Activated naive CD8-positive, alpha-beta T cell treated with anti-CD3 and anti-CD28 coated beads, Interleukin-2, amount 10 ng/mL, durations not matched to agents 7 days and 5 days (primary cell): ENCODE results near the gene RTP1. TPM values are rescaled to one million over a fixed set of nuclear protein-coding genes. Genes with fewer than 3 reads are reported as not detected.

ENCODE experiments used
- ATAC-seq: fragments of 150-1000 bp; cut with Tn5 transposase; one replicate; pipeline ENCODE4 v1.10.0; 2021; ENCODE audit warnings: low read depth, moderate library complexity
- POLR2A ChIA-PET: fragments of 350-600 bp; sonication (Branson Sonifier 250); formaldehyde crosslinking; loops from one replicate; lab custom pipeline; 2021; ENCODE audit warnings: antibody characterized with exemption; lab: Charles Lee
- DNase-seq: peaks from one replicate; pipeline ENCODE4 v3.0.0; 2021
- H3K27ac Mint-ChIP-seq: one replicate; pipeline ENCODE4 v1.8.0; 2022; ENCODE audit warnings: mild to moderate bottlenecking, mixed read lengths
- H3K27me3 Mint-ChIP-seq: one replicate; pipeline ENCODE4 v1.8.0; 2022; ENCODE audit warnings: mild to moderate bottlenecking, moderate library complexity, mixed read lengths
- H3K36me3 Mint-ChIP-seq: one replicate; pipeline ENCODE4 v1.8.0; 2021; ENCODE audit warnings: mild to moderate bottlenecking, mixed read lengths
- H3K4me1 Mint-ChIP-seq: one replicate; pipeline ENCODE4 v1.8.0; 2021; ENCODE audit warnings: mixed read lengths
- H3K4me3 Mint-ChIP-seq: one replicate; pipeline ENCODE4 v1.8.0; 2022; ENCODE audit warnings: mild to moderate bottlenecking, moderate library complexity, mixed read lengths
- H3K9me3 Mint-ChIP-seq: one replicate; pipeline ENCODE4 v1.8.0; 2021; ENCODE audit warnings: mixed read lengths
- total RNA-seq, 2 experiments: library from RNA; stranded (reverse); gene quantifications; one replicate each; pipeline ENCODE4 v1.2.3, GENCODE V29; 2021

The RTP1 gene
- total RNA-seq, 2 experiments from 2014 or later: not detected

GRCh38 chr3:187207624-187208023 lies 10.3 kb downstream of the RTP1 start:
- Mint-ChIP-seq H3K27ac (no peak overlapping the region), H3K4me1 (no peaks in the 10 kb centered on the region), H3K9me3 (no peaks in the 10 kb centered on the region), H3K4me3 (no peak overlapping the region), H3K36me3 (peaks cover 2% of the 10 kb centered on the region), H3K27me3 (peaks cover 12% of the 10 kb centered on the region)
- POLR2A ChIA-PET: no interaction called here
- no peak for ATAC-seq
- no peak for DNase-seq

- Mint-ChIP-seq H3K36me3 (peaks cover 2% of the 10 kb centered on the region), H3K27me3 (peaks cover 7% of the 10 kb centered on the region), H3K9me3 (no peaks in the 10 kb centered on the region), H3K27ac (no peak overlapping the region), H3K4me3 (no peak overlapping the region), H3K4me1 (no peaks in the 10 kb centered on the region)
- DNase-seq (no peak), ATAC-seq (no peak)
- POLR2A ChIA-PET: no interaction called here
Observed at GRCh38 chr3:187208159-187208558, 10.9 kb downstream of the RTP1 start.

GRCh38 chr3:187209491-187209890 lies 12.2 kb downstream of the RTP1 start:
- ATAC-seq (no peak), DNase-seq (no peak)
- Mint-ChIP-seq H3K9me3 (no peaks in the 10 kb centered on the region), H3K36me3 (peaks cover 2% of the 10 kb centered on the region), H3K27me3 (peaks cover 7% of the 10 kb centered on the region), H3K27ac (no peak overlapping the region), H3K4me1 (no peaks in the 10 kb centered on the region), H3K4me3 (no peak overlapping the region)
- POLR2A ChIA-PET: interaction anchor here (0.6 kb wide), 1 partner anchor 1492 kb away, joined by 3 read pairs; no protein-coding TSS in a partner anchor

- Mint-ChIP-seq H3K4me3 (no peak overlapping the region), H3K4me1 (no peaks in the 10 kb centered on the region), H3K36me3 (peaks cover 2% of the 10 kb centered on the region), H3K27ac (no peak overlapping the region), H3K9me3 (no peaks in the 10 kb centered on the region), H3K27me3 (peaks cover 7% of the 10 kb centered on the region)
- DNase-seq (no peak), ATAC-seq (no peak)
- POLR2A ChIA-PET: interaction anchor here (0.6 kb wide), 1 partner anchor 1492 kb away, joined by 3 read pairs; no protein-coding TSS in a partner anchor
Observed at GRCh38 chr3:187210091-187210490, 12.8 kb downstream of the RTP1 start.

- ATAC-seq (no peak), DNase-seq (no peak)
- peaks cover 2% of the 10 kb centered on the region for H3K36me3 Mint-ChIP-seq
- peaks cover 7% of the 10 kb centered on the region for H3K27me3 Mint-ChIP-seq
- H3K4me1 Mint-ChIP-seq: no peaks in the 10 kb centered on the region
- no peak overlapping the region for H3K4me3 Mint-ChIP-seq
- no peak overlapping the region for H3K27ac Mint-ChIP-seq
- H3K9me3 Mint-ChIP-seq: no peaks in the 10 kb centered on the region
- POLR2A ChIA-PET: no interaction called here
Observed at GRCh38 chr3:187210545-187211327, 13.4 kb downstream of the RTP1 start.

GRCh38 chr3:187211532-187212195 lies 14.4 kb downstream of the RTP1 start:
- peaks cover 10% of the 10 kb centered on the region for H3K27me3 Mint-ChIP-seq
- H3K27ac Mint-ChIP-seq: no peak overlapping the region
- H3K9me3 Mint-ChIP-seq: no peaks in the 10 kb centered on the region
- POLR2A ChIA-PET: no interaction called here
- no peaks in the 10 kb centered on the region for H3K4me1 Mint-ChIP-seq
- DNase-seq (no peak), ATAC-seq (no peak)
- H3K4me3 Mint-ChIP-seq: no peak overlapping the region
- H3K36me3 Mint-ChIP-seq: peaks cover 2% of the 10 kb centered on the region

GRCh38 chr3:187212196-187212545 lies 14.9 kb downstream of the RTP1 start:
- H3K4me3 Mint-ChIP-seq: no peak overlapping the region
- H3K9me3 Mint-ChIP-seq: no peaks in the 10 kb centered on the region
- no peak for DNase-seq
- ATAC-seq: no peak
- H3K4me1 Mint-ChIP-seq: no peaks in the 10 kb centered on the region
- peaks cover 15% of the 10 kb centered on the region for H3K27me3 Mint-ChIP-seq
- no peak overlapping the region for H3K27ac Mint-ChIP-seq
- POLR2A ChIA-PET: no interaction called here
- peaks cover 2% of the 10 kb centered on the region for H3K36me3 Mint-ChIP-seq

- Mint-ChIP-seq H3K9me3 (no peaks in the 10 kb centered on the region), H3K4me3 (no peak overlapping the region), H3K27ac (no peak overlapping the region), H3K27me3 (peaks cover 16% of the 10 kb centered on the region), H3K36me3 (peaks cover under 1% of the 10 kb centered on the region), H3K4me1 (no peaks in the 10 kb centered on the region)
- ATAC-seq (no peak), DNase-seq (no peak)
- POLR2A ChIA-PET: no interaction called here
Observed at GRCh38 chr3:187212705-187213104, 15.4 kb downstream of the RTP1 start.

- no peak overlapping the region for H3K4me3 Mint-ChIP-seq
- no peaks in the 10 kb centered on the region for H3K9me3 Mint-ChIP-seq
- DNase-seq: no peak
- ATAC-seq: no peak
- no peaks in the 10 kb centered on the region for H3K4me1 Mint-ChIP-seq
- peaks cover 15% of the 10 kb centered on the region for H3K27me3 Mint-ChIP-seq
- no peaks in the 10 kb centered on the region for H3K36me3 Mint-ChIP-seq
- H3K27ac Mint-ChIP-seq: no peak overlapping the region
- POLR2A ChIA-PET: no interaction called here
Observed at GRCh38 chr3:187213616-187214015, 16.3 kb downstream of the RTP1 start.

GRCh38 chr3:187215460-187215859 lies 18.2 kb downstream of the RTP1 start:
- POLR2A ChIA-PET: no interaction called here
- peaks cover 13% of the 10 kb centered on the region for H3K27me3 Mint-ChIP-seq
- DNase-seq (no peak), ATAC-seq (no peak)
- no peaks in the 10 kb centered on the region for H3K4me1 Mint-ChIP-seq
- H3K4me3 Mint-ChIP-seq: no peak overlapping the region
- H3K36me3 Mint-ChIP-seq: no peaks in the 10 kb centered on the region
- no peak overlapping the region for H3K27ac Mint-ChIP-seq
- H3K9me3 Mint-ChIP-seq: no peaks in the 10 kb centered on the region

GRCh38 chr3:187222801-187223200 lies 25.5 kb downstream of the RTP1 start:
- ATAC-seq (no peak), DNase-seq (no peak)
- Mint-ChIP-seq H3K27ac (no peak overlapping the region), H3K9me3 (no peaks in the 10 kb centered on the region), H3K36me3 (no peaks in the 10 kb centered on the region), H3K27me3 (peaks cover 7% of the 10 kb centered on the region), H3K4me1 (no peaks in the 10 kb centered on the region), H3K4me3 (no peak overlapping the region)
- POLR2A ChIA-PET: no interaction called here

- H3K4me1 Mint-ChIP-seq: no peaks in the 10 kb centered on the region
- no peak overlapping the region for H3K4me3 Mint-ChIP-seq
- POLR2A ChIA-PET: no interaction called here
- no peaks in the 10 kb centered on the region for H3K36me3 Mint-ChIP-seq
- ATAC-seq: no peak
- peaks cover 7% of the 10 kb centered on the region for H3K27me3 Mint-ChIP-seq
- no peak for DNase-seq
- H3K9me3 Mint-ChIP-seq: no peaks in the 10 kb centered on the region
- no peak overlapping the region for H3K27ac Mint-ChIP-seq
Observed at GRCh38 chr3:187223799-187224198, 26.5 kb downstream of the RTP1 start.

- no peak for DNase-seq
- no peaks in the 10 kb centered on the region for H3K9me3 Mint-ChIP-seq
- no peak overlapping the region for H3K4me3 Mint-ChIP-seq
- ATAC-seq: no peak
- peaks cover 6% of the 10 kb centered on the region for H3K27me3 Mint-ChIP-seq
- POLR2A ChIA-PET: no interaction called here
- H3K4me1 Mint-ChIP-seq: no peaks in the 10 kb centered on the region
- no peaks in the 10 kb centered on the region for H3K36me3 Mint-ChIP-seq
- H3K27ac Mint-ChIP-seq: no peak overlapping the region
Observed at GRCh38 chr3:187227658-187228258, 30.5 kb downstream of the RTP1 start.

- Mint-ChIP-seq H3K36me3 (no peaks in the 10 kb centered on the region), H3K4me3 (no peak overlapping the region), H3K9me3 (no peaks in the 10 kb centered on the region), H3K27ac (no peak overlapping the region), H3K4me1 (no peaks in the 10 kb centered on the region), H3K27me3 (peaks cover 6% of the 10 kb centered on the region)
- DNase-seq (no peak), ATAC-seq (no peak)
- POLR2A ChIA-PET: no interaction called here
Observed at GRCh38 chr3:187228740-187229139, 31.5 kb downstream of the RTP1 start.
